Brain microvascular endothelial cell (primary cell): ENCODE measurements around the gene GOSR1.
"Not testable (repeated sequence)": the region's sequence is repeated elsewhere in the genome, so short reads cannot be mapped to it uniquely, and the experiment has no call there.

Experiments
- DNase-seq: peaks from one replicate; pipeline ENCODE4 v3.0.0-alpha.2; 2020
- H3K27ac ChIP-seq: fragments of 250-450 bp; sonication (Bioruptor Pico); 2 replicates; pipeline ENCODE4 v1.5.1; 2020; ENCODE audit warnings: mild to moderate bottlenecking, moderate library complexity
- H3K27me3 ChIP-seq: fragments of 250-450 bp; sonication (Bioruptor Pico); replicated peaks from 2 replicates; pipeline ENCODE4 v1.5.1; 2020; ENCODE audit warnings: mild to moderate bottlenecking
- H3K36me3 ChIP-seq: fragments of 250-450 bp; sonication (Bioruptor Pico); replicated peaks from 2 replicates; pipeline ENCODE4 v1.5.1; 2020; ENCODE audit warnings: mild to moderate bottlenecking
- H3K4me3 ChIP-seq: 2 replicates; pipeline ENCODE4 v1.5.1; 2011; ENCODE audit warnings: low read depth, mild to moderate bottlenecking, control low read depth, low read length, moderate library complexity
- in situ Hi-C: cut with HindIII; loops from 2 replicates; pipeline ENCODE4 v1.10.0; 2017; ENCODE audit warnings: low sequenced_read_pairs, low pct_ligation_motif_present
- TF ChIP-seq, protein P1 (sequence below): IDR thresholded peaks from 2 replicates; pipeline ENCODE4 v1.5.1; 2011; ENCODE audit warnings: low read depth, mild to moderate bottlenecking, moderate library complexity, low read length, control low read depth, inconsistent platforms; ENCODE audit errors: missing control alignments

The GOSR1 gene

DNA sequence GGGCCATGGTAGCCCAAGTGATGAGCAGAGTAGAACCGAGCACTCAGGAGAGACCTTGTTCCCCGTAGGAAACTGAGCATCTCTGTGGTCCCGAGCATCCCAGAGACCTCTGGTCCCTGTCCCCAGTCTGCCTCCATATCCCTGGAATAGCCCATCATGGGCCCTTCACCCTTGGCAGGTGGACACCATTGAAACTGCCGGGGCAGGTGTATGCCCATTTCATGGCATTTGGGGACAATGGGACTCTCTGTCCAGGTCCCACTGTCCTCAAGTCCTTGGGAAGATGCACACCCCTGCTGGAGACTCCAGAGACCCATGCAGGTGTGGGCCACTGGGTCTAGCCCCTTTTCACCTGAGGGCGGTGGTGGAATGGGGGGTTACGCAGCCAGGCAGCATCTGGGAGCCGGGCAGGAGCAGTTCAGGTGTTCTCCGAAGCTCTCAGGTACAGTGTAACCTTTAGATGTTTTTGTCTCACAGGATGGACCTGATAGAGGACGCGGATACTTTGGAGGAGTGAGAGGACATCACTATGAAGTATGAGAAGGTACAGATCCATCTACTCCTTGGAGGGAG is 75.9 kb downstream of the GOSR1 start:
- in situ Hi-C loops: no loop called here
- TF ChIP-seq, protein P1, sequence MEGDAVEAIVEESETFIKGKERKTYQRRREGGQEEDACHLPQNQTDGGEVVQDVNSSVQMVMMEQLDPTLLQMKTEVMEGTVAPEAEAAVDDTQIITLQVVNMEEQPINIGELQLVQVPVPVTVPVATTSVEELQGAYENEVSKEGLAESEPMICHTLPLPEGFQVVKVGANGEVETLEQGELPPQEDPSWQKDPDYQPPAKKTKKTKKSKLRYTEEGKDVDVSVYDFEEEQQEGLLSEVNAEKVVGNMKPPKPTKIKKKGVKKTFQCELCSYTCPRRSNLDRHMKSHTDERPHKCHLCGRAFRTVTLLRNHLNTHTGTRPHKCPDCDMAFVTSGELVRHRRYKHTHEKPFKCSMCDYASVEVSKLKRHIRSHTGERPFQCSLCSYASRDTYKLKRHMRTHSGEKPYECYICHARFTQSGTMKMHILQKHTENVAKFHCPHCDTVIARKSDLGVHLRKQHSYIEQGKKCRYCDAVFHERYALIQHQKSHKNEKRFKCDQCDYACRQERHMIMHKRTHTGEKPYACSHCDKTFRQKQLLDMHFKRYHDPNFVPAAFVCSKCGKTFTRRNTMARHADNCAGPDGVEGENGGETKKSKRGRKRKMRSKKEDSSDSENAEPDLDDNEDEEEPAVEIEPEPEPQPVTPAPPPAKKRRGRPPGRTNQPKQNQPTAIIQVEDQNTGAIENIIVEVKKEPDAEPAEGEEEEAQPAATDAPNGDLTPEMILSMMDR: no peak
- Histone ChIP-seq H3K27ac (no peak overlapping the region), H3K27me3 (no peaks in the 10 kb centered on the region), H3K36me3 (no peaks in the 10 kb centered on the region), H3K4me3 (no peak overlapping the region)
- DNase-seq: no peak

DNA sequence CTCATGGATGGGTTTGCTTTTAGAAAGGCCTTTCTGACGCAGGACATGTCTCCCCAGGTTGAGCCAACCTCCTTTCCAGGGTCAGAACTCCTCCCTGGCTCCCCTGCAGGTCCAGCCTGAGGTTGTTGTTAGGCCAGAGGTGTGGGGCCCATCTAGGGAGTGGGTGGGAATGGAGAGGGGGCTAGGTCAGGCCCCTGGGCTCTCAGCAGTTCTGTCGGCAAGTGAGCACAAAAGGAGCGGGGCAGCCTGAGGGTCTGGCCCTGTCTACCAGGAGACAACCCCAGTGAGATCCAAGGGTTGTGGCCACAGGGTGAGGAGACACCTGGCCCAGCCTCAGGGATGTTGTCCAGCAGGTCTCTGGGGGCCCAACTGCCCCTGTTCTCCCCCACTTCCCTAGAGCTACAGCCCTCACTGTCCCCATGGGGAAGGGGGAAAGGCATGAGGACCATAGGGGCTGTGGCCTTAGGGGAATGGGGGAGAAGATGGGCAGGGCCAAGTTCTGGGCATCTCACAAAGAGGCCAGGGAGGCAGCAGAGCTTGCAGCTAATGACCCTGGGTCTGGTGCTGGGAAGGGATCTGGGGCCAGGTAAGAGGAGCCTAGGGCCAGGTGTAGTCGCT is 76.7 kb downstream of the GOSR1 start:
- H3K27me3 ChIP-seq, H3K4me3 ChIP-seq, H3K27ac ChIP-seq, in situ Hi-C loops, H3K36me3 ChIP-seq, DNase-seq: not testable (repeated sequence)

DNA sequence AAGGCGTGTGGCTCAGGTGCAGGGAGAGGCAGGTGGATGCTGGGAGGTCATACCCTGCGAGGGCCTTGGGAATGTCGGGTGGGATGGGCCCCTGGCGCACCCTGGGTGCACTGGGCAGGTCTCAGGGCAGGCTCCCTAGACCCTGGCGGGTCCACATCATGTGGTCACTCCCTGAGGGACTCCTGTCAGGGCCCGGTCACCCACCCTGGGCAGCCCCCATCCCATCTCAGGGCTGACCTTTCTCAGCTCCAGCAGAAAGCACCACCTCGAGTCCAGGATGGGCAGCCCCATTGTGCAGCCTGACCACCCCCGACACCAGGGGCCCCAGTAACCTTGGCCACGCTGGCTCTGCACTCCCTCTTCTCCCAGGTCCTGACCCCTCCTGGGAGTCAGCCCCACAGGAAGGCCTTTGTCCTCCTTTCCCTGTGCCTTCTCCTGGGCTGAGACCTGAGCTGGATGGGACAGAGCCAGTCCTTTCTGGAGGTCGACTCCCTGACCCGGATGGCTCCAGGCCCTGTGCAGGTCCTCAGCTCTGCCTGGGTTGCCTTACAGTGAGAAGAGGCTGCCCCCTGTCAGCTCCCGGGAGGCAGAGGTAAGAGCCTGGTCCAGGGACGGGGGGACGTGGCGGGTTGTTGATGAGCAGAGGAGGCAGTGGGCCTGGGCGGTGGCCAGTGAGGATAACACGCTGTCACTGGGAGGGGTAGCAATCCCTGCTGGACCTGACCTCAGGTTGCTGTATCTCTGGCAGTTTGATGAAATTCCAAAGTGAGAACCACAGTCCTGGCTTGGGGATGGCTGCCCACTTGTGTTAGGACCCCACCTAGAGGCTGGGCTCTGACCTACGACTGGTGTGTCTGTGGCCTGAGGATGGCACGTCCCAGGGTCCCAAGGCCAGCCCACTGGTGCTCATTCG is 77.9 kb downstream of the GOSR1 start:
- no peaks in the 10 kb centered on the region for H3K36me3 ChIP-seq
- no peaks in the 10 kb centered on the region for H3K27me3 ChIP-seq
- DNase-seq: peak; percentile 16
- in situ Hi-C loops: no loop called here
- no peak overlapping the region for H3K27ac ChIP-seq
- H3K4me3 ChIP-seq: no peak overlapping the region
- TF ChIP-seq, protein P1: peak; percentile 52

DNA sequence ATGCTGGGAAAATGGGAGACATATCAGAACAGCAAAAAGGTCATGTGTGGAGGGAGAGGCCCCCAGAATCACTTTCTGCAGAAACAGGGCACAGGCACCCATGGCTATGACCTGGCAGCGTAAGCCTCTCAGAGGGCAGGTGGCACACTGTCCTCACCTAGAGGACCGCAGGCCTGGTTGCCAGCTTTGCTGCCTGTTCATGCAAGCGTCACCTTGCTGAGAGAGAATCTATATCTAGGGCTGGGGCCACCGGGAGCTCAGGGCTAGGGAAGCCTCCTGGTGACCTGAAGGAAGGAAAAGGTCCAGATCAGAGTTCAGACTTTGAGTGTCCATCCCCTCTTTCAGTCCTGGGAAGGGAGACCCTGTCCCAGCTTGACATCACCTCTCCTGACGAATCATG is 78.7 kb downstream of the GOSR1 start:
- Histone ChIP-seq H3K4me3 (no peak overlapping the region), H3K27ac (no peak overlapping the region), H3K36me3 (no peaks in the 10 kb centered on the region), H3K27me3 (no peaks in the 10 kb centered on the region)
- TF ChIP-seq, protein P1: no peak
- no peak for DNase-seq
- in situ Hi-C loops: no loop called here

DNA sequence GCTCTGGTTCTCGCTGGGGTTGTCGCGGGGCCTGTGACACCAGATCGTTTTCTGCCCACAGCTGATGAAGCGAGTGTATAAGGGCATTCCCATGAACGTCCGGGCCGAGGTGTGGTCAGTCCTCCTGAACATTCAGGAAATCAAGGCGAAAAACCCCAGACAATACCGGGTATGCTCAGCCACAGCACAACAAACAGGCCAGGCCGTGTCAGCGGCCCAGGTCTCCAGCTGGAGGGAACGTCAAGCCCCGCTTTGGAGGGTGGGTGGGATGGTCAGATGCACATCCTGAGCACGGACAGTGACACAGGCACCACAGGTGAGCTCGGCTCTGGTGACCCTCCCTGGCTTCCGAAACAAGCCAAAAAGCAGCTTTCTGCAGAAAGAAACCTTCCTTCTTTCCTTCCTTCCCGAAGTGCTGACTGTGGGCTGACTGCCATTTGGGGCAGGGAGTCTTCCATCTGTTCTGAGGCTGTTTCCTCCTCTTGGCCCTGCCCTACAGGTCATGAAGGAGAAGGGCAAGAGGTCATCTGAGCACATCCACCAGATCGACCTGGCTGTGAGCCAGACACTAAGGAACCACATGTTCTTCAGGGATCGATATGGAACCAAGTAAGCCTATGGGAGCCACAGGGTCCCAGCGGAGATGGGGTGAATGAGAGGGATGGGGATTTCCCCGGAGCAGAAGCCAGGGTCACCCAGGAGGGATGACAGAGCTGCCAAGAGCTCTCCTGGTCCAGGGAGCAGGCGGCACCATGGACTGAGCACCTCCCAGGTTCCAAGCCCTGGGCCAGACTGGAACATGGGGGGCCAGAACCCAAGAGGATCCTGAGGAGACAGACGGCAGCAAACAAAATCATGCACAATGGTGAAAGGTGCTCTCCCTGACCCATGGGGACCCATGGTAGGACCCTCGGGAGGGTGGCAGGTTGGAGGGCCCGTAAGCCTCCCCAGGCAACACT is 79.4 kb downstream of the GOSR1 start:
- DNase-seq: no peak
- no peak overlapping the region for H3K4me3 ChIP-seq
- in situ Hi-C loops: no loop called here
- TF ChIP-seq, protein P1: no peak
- H3K27ac ChIP-seq: no peak overlapping the region
- H3K27me3 ChIP-seq: no peaks in the 10 kb centered on the region
- no peaks in the 10 kb centered on the region for H3K36me3 ChIP-seq
